OCI-LY7 (cell line): ENCODE measurements around the gene PXDN. TPM values are rescaled to one million over a fixed set of nuclear protein-coding genes. Genes with fewer than 3 reads are reported as not detected.

Experiments used
- BruUV-seq: library from RNA; stranded (reverse); fragments of 400-500 nt; replicated peaks from 2 replicates; lab custom pipeline; 2021; lab: Mats Ljungman, UMichigan
- CTCF ChIA-PET: fragments of 300-600 bp; sonication (Branson Sonifier 250); formaldehyde crosslinking; loops from one replicate; lab custom pipeline; 2022; ENCODE audit warnings: antibody characterized with exemption; ENCODE audit not compliant: unreplicated experiment; lab: Charles Lee
- POLR2A ChIA-PET: fragments of 300-600 bp; sonication (Branson Sonifier 250); formaldehyde crosslinking; loops from one replicate; lab custom pipeline; 2022; ENCODE audit warnings: antibody characterized with exemption; lab: Charles Lee
- DNase-seq: peaks from one replicate; pipeline ENCODE4 v3.0.0-alpha.2; 2015; ENCODE audit warnings: low spot score
- H2AFZ ChIP-seq: fragments of 200-600 bp; sonication (generic), shearing (Covaris generic); 2 replicates; pipeline ENCODE4 v1.6.1; 2014; ENCODE audit warnings: mild to moderate bottlenecking, antibody characterized with exemption, low read length, moderate library complexity
- H3K27ac ChIP-seq: fragments of 200-600 bp; sonication (generic); 2 replicates; pipeline ENCODE4 v1.5.1; 2014; ENCODE audit warnings: mixed run types, low read depth, mild to moderate bottlenecking, moderate library complexity, low read length, inconsistent platforms; ENCODE audit not compliant: poor library complexity, severe bottlenecking
- H3K36me3 ChIP-seq: fragments of 200-600 bp; sonication (generic); 2 replicates; pipeline ENCODE4 v1.6.1; 2014; ENCODE audit warnings: mild to moderate bottlenecking, antibody characterized with exemption, low read length, moderate library complexity, mixed read lengths; ENCODE audit not compliant: insufficient read depth
- H3K4me1 ChIP-seq: fragments of 200-600 bp; sonication (generic); 2 replicates; pipeline ENCODE4 v1.5.1; 2014; ENCODE audit warnings: mild to moderate bottlenecking, low read length; ENCODE audit not compliant: insufficient read depth, poor library complexity, severe bottlenecking
- H3K4me2 ChIP-seq: fragments of 200-600 bp; sonication (generic); 2 replicates; pipeline ENCODE4 v1.6.1; 2014; ENCODE audit warnings: mild to moderate bottlenecking, low read length
- H3K4me3 ChIP-seq: fragments of 200-600 bp; sonication (generic); 2 replicates; pipeline ENCODE4 v1.5.1; 2014; ENCODE audit warnings: mild to moderate bottlenecking, low read depth, low read length; ENCODE audit not compliant: poor library complexity, severe bottlenecking
- H3K79me2 ChIP-seq: fragments of 200-600 bp; sonication (generic); 2 replicates; pipeline ENCODE4 v1.6.1; 2016; ENCODE audit warnings: low read depth, mild to moderate bottlenecking, low read length, moderate library complexity, mixed read lengths; ENCODE audit not compliant: insufficient read depth
- H3K9me2 ChIP-seq: fragments of 200-600 bp; sonication (generic); 2 replicates; pipeline ENCODE4 v1.6.1; 2016; ENCODE audit warnings: mild to moderate bottlenecking, low read length, mixed read lengths; ENCODE audit not compliant: insufficient read depth
- H3K9me3 ChIP-seq: fragments of 200-600 bp; sonication (generic); 2 replicates; pipeline ENCODE4 v1.6.1; 2014; ENCODE audit warnings: mild to moderate bottlenecking, mixed run types, low read length, mixed read lengths
- H4K20me1 ChIP-seq: fragments of 200-600 bp; sonication (generic); 2 replicates; pipeline ENCODE4 v1.6.1; 2014; ENCODE audit warnings: mild to moderate bottlenecking, antibody characterized with exemption, low read length, moderate library complexity, mixed read lengths; ENCODE audit not compliant: insufficient read depth
- EZH2phosphoT487 ChIP-seq: fragments of 200-600 bp; sonication (generic); IDR thresholded peaks from 2 replicates; pipeline ENCODE4 v1.6.1; 2018; ENCODE audit warnings: low read depth, borderline replicate concordance, mild to moderate bottlenecking, mixed run types, antibody characterized with exemption, low read length, moderate library complexity, mixed read lengths
- intact Hi-C: fragments of 100-400 bp; cut with micrococcal nuclease; formaldehyde crosslinking; loops from one replicate; pipeline ENCODE4 v1.10.0; 2022; ENCODE audit not compliant: unreplicated experiment
- total RNA-seq, 2 experiments: library from RNA; depleted of rRNA in 1 of 2; stranded (reverse); fragments of >200 nt in 1 of 2; shearing (Covaris generic) in 1 of 2; gene quantifications; 2 replicates each; pipeline ENCODE4 v1.2.3, GENCODE V29; 2014 to 2022
- TF ChIP-seq, protein P1 (sequence below): fragments of 200-600 bp; sonication (generic); conservative IDR thresholded peaks from 2 replicates; pipeline ENCODE4 v1.5.1; 2014; ENCODE audit warnings: mild to moderate bottlenecking, antibody characterized with exemption, low read length, moderate library complexity, mixed read lengths

The PXDN gene
- total RNA-seq, 2 experiments from 2014 or later = not detected

DNA sequence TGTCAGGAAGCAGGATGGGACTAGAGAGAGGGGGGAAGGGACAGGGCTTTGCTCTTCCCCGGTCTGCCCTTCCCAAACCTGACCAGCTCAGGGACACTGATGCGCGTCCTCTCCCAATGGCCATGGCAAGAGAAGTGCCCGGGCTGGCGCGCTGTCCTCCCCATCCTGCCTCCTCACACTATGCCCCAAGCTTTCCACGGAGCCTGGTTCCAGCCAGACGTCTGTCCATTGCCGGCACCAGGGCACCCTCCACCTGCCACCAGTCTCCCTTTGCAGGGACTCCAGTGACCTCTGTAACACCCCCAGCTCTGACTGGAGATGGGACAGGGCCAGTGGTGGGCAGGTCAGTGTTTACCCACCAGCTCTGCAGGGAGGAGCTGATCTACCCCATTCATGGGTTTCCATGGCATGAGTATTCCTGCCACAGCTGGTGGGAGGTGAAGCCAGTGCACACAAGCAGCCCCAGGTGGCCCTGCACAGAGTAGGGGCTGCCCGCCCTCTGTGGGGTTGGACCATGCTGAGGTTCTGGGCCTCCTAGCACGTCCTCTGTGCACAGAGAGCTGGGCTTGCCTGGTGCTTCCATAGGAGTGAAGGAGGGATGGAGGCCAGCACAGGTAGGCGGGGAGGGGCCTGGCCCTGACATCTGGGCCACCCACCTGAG, 109.5 kb downstream of the PXDN start:
- no peak overlapping the region for H3K27ac ChIP-seq
- H2AFZ ChIP-seq = no peak overlapping the region
- CTCF ChIA-PET = interaction anchor here (0.6 kb wide), 1 partner anchor 183 kb away, joined by 3 read pairs; no protein-coding TSS in a partner anchor
- no peaks in the 10 kb centered on the region for H4K20me1 ChIP-seq
- H3K79me2 ChIP-seq = no peaks in the 10 kb centered on the region
- H3K9me3 ChIP-seq = no peaks in the 10 kb centered on the region
- POLR2A ChIA-PET = no interaction called here
- BruUV-seq = no TSS peak
- no peak overlapping the region for H3K4me3 ChIP-seq
- no peak for DNase-seq
- no peaks in the 10 kb centered on the region for H3K36me3 ChIP-seq
- H3K4me1 ChIP-seq = no peaks in the 10 kb centered on the region
- intact Hi-C loops = no loop called here
- TF ChIP-seq, protein P1, sequence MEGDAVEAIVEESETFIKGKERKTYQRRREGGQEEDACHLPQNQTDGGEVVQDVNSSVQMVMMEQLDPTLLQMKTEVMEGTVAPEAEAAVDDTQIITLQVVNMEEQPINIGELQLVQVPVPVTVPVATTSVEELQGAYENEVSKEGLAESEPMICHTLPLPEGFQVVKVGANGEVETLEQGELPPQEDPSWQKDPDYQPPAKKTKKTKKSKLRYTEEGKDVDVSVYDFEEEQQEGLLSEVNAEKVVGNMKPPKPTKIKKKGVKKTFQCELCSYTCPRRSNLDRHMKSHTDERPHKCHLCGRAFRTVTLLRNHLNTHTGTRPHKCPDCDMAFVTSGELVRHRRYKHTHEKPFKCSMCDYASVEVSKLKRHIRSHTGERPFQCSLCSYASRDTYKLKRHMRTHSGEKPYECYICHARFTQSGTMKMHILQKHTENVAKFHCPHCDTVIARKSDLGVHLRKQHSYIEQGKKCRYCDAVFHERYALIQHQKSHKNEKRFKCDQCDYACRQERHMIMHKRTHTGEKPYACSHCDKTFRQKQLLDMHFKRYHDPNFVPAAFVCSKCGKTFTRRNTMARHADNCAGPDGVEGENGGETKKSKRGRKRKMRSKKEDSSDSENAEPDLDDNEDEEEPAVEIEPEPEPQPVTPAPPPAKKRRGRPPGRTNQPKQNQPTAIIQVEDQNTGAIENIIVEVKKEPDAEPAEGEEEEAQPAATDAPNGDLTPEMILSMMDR = no peak
- TF ChIP-seq EZH2phosphoT487 = no peak
- H3K4me2 ChIP-seq = no peak overlapping the region
- no peaks in the 10 kb centered on the region for H3K9me2 ChIP-seq

DNA sequence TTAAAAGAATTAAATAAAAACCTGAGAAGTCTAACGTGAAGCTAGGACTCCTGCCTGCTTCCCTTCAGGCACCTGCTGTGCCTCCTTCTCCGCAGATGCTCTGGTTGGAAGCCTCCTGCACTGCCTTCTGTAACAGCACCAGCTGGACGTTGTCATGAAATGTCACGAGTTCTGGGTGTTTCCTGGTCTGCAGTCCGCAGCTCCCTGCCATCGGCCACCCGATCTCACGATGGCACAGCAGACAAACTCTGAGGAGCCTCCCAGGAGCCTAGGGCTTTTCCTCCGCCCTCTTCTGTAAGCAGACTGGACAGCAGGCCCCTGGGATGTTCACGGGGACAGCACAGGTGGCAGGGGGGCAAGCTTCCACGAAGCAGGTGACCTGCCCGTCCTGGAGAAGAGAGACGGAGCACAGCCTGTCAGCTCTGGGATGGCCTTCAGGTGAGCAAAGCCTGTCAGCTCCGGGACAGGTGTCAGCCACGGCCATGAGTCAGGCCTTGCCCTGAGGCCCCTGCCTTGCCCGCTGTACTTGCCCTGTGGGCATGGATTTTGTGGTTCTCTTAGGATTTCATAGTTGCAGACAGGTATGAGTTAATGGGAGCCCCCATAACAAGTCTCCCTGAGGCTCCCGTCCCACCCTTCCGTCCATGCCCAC, 110.3 kb downstream of the PXDN start:
- Histone ChIP-seq H3K9me2 (no peaks in the 10 kb centered on the region), H3K4me2 (no peak overlapping the region), H3K9me3 (no peaks in the 10 kb centered on the region), H3K36me3 (no peaks in the 10 kb centered on the region), H3K4me1 (no peaks in the 10 kb centered on the region), H4K20me1 (no peaks in the 10 kb centered on the region), H3K4me3 (no peak overlapping the region), H3K79me2 (no peaks in the 10 kb centered on the region), H2AFZ (no peak overlapping the region), H3K27ac (no peak overlapping the region)
- TF ChIP-seq EZH2phosphoT487 = no peak
- TF ChIP-seq, protein P1 = no peak
- POLR2A ChIA-PET = no interaction called here
- CTCF ChIA-PET = no interaction called here
- intact Hi-C loops = no loop called here
- BruUV-seq = no TSS peak
- DNase-seq = no peak
